HCT116 (cell line): ENCODE results near the gene LAMA4. TPM values are rescaled to one million over a fixed set of nuclear protein-coding genes. Genes with fewer than 3 reads are reported as not detected.

Source experiments
- ATAC-seq: fragments of 200-7000 bp; cut with Tn5 transposase; 2 replicates; pipeline ENCODE4 v1.9.1; 2020; ENCODE audit warnings: mild to moderate bottlenecking, moderate library complexity
- BruUV-seq: library from RNA; stranded (reverse); fragments of 400-500 nt; replicated peaks from 2 replicates; lab custom pipeline; 2021; lab: Mats Ljungman, UMichigan
- CTCF ChIA-PET: fragments of 300-600 bp; sonication (Branson Sonifier 250); formaldehyde crosslinking; loops from one replicate; lab custom pipeline; 2021; ENCODE audit warnings: antibody characterized with exemption; lab: Charles Lee
- POLR2A ChIA-PET: fragments of 300-600, 350-600 bp; sonication (Branson Sonifier 250); formaldehyde crosslinking; loops from one replicate; lab custom pipeline; 2021; ENCODE audit warnings: antibody characterized with exemption; lab: Charles Lee
- RAD21 ChIA-PET, 2 experiments: fragments of 300-600 bp; sonication (Branson Sonifier 250); formaldehyde crosslinking; loops; one replicate each; lab custom pipeline; 2023; ENCODE audit warnings: low total read pairs in 2 of 2; ENCODE audit not compliant: uncharacterized antibody in 2 of 2, unreplicated experiment in 2 of 2, low non-redundant PET in 1 of 2; lab: Charles Lee
- DNase-seq: peaks from one replicate; pipeline ENCODE4 v3.0.0-alpha.2; 2010; ENCODE audit warnings: low read depth, low spot score
- H2AFZ ChIP-seq: fragments of 200-600 bp; shearing (Covaris generic), sonication (generic); 2 replicates; pipeline ENCODE4 v1.6.1; 2017; ENCODE audit warnings: low read depth, mixed run types, mixed read lengths, antibody characterized with exemption, low read length; ENCODE audit not compliant: poor library complexity, severe bottlenecking
- H3K27ac ChIP-seq: 2 replicates; pipeline ENCODE4 v1.5.1; 2012; ENCODE audit warnings: low read depth, low read length
- H3K27me3 ChIP-seq: fragments of 200-600 bp; sonication (generic); 2 replicates; pipeline ENCODE4 v1.6.1; 2016; ENCODE audit warnings: mixed run types, low read length, mixed read lengths; ENCODE audit not compliant: insufficient read depth
- H3K36me3 ChIP-seq, 2 experiments: fragments of 200-500 bp in 1 of 2; fragments of 200-600 bp in 1 of 2; sonication (Bioruptor generic) in 1 of 2; sonication (generic) in 1 of 2; 2 replicates each; pipeline versions ENCODE4 v1.5.1 to v1.6.1; 2014 to 2016; ENCODE audit warnings: low read length in 2 of 2, inconsistent platforms in 1 of 2, mixed read lengths in 1 of 2, mixed run types in 1 of 2; ENCODE audit not compliant: insufficient read depth in 2 of 2, control insufficient read depth in 1 of 2
- H3K4me1 ChIP-seq, 2 experiments: fragments of 200-600 bp in 1 of 2; sonication (generic) in 1 of 2; 2 replicates each; pipeline versions ENCODE4 v1.5.1 to v1.6.1; 2012 to 2017; ENCODE audit warnings: low read length in 2 of 2, inconsistent platforms in 1 of 2, mild to moderate bottlenecking in 1 of 2, mixed read lengths in 1 of 2, mixed run types in 1 of 2, moderate library complexity in 1 of 2; ENCODE audit not compliant: insufficient read depth in 2 of 2, control insufficient read depth in 1 of 2
- H3K4me2 ChIP-seq: fragments of 200-600 bp; sonication (generic); 2 replicates; pipeline ENCODE4 v1.6.1; 2017; ENCODE audit warnings: mixed run types, low read length, mixed read lengths
- H3K4me3 ChIP-seq, 2 experiments: fragments of 200-600 bp in 1 of 2; sonication (generic) in 1 of 2; replicated peaks in 1 of 2; 2 replicates each; pipeline ENCODE4 v1.5.1; 2011 to 2016; ENCODE audit warnings: low read length in 2 of 2, control low read depth in 1 of 2, low read depth in 1 of 2, mild to moderate bottlenecking in 1 of 2, mixed read lengths in 1 of 2, mixed run types in 1 of 2
- H3K79me2 ChIP-seq: fragments of 200-600 bp; sonication (generic); 2 replicates; pipeline ENCODE4 v1.6.1; 2017; ENCODE audit warnings: mild to moderate bottlenecking, mixed run types, low read length, moderate library complexity, mixed read lengths; ENCODE audit not compliant: insufficient read depth
- H3K9ac ChIP-seq: fragments of 200-600 bp; sonication (generic); 2 replicates; pipeline ENCODE4 v1.6.1; 2016; ENCODE audit warnings: low read length, mixed read lengths
- H3K9me2 ChIP-seq: fragments of 200-600 bp; sonication (generic), shearing (Covaris generic); 2 replicates; pipeline ENCODE4 v1.6.1; 2017; ENCODE audit warnings: mixed run types, mild to moderate bottlenecking, moderate library complexity; ENCODE audit not compliant: insufficient read depth
- H3K9me3 ChIP-seq, 2 experiments: fragments of 200-500 bp in 1 of 2; fragments of 200-600 bp in 1 of 2; sonication (Bioruptor generic) in 1 of 2; sonication (generic) in 1 of 2; 2 replicates each; pipeline ENCODE4 v1.6.1; 2014 to 2017; ENCODE audit warnings: low read length in 2 of 2, mixed read lengths in 2 of 2, inconsistent platforms in 1 of 2, low read depth in 1 of 2, mild to moderate bottlenecking in 1 of 2, mixed run types in 1 of 2, moderate library complexity in 1 of 2; ENCODE audit not compliant: control insufficient read depth in 1 of 2, insufficient read depth in 1 of 2
- H4K20me1 ChIP-seq: fragments of 200-600 bp; sonication (generic), shearing (Covaris generic); 2 replicates; pipeline ENCODE4 v1.6.1; 2017; ENCODE audit warnings: mixed run types, mild to moderate bottlenecking, moderate library complexity; ENCODE audit not compliant: insufficient read depth
- CBX3 ChIP-seq: IDR thresholded peaks from 2 replicates; pipeline ENCODE4 v1.6.1; 2012; ENCODE audit warnings: low read depth
- EGR1 ChIP-seq: IDR thresholded peaks from 2 replicates; pipeline ENCODE4 v1.6.1; 2012; ENCODE audit warnings: low read depth
- EZH2 ChIP-seq: fragments of 200-600 bp; sonication (generic); IDR thresholded peaks from 2 replicates; pipeline ENCODE4 v1.6.1; 2017; ENCODE audit warnings: antibody characterized with exemption, mixed run types
- EZH2phosphoT487 ChIP-seq: fragments of 200-600 bp; IDR thresholded peaks from 2 replicates; pipeline ENCODE4 v1.6.1; 2018; ENCODE audit warnings: antibody characterized with exemption, borderline replicate concordance
- FOSL1 ChIP-seq: IDR thresholded peaks from 2 replicates; pipeline ENCODE4 v1.6.1; 2012; ENCODE audit warnings: low read depth
- POLR2AphosphoS5 ChIP-seq: IDR thresholded peaks from 2 replicates; pipeline ENCODE4 v1.6.1; 2011; ENCODE audit warnings: mild to moderate bottlenecking, low read depth, low read length, moderate library complexity
- RAD21 ChIP-seq: IDR thresholded peaks from 2 replicates; pipeline ENCODE4 v1.6.1; 2012; ENCODE audit warnings: low read depth, mild to moderate bottlenecking
- SIN3A ChIP-seq: IDR thresholded peaks from 2 replicates; pipeline ENCODE4 v1.6.1; 2012; ENCODE audit warnings: low read depth
- SP1 ChIP-seq: IDR thresholded peaks from 2 replicates; pipeline ENCODE4 v1.6.1; 2012; ENCODE audit warnings: low read depth
- TCF7L2 ChIP-seq: IDR thresholded peaks from 2 replicates; pipeline ENCODE4 v1.7.0; 2011; ENCODE audit warnings: borderline replicate concordance, inconsistent platforms; ENCODE audit not compliant: insufficient read depth, insufficient read length; ENCODE audit errors: extremely low read depth
- ZFX ChIP-seq: fragments of 450-650 bp; IDR thresholded peaks from 2 replicates; pipeline ENCODE4 v1.6.1; 2017
- intact Hi-C: fragments of 100-400 bp; cut with micrococcal nuclease; formaldehyde crosslinking; loops from 2 replicates; pipeline ENCODE4 v1.10.0; 2022
- total RNA-seq: library from RNA; stranded (reverse); gene quantifications from one replicate; pipeline ENCODE4 v1.2.1, GENCODE V29; 2021; ENCODE audit not compliant: unreplicated experiment
- TF ChIP-seq, protein P1 (sequence below): IDR thresholded peaks from 2 replicates; pipeline ENCODE4 v1.6.1; 2011; ENCODE audit warnings: mild to moderate bottlenecking, low read length, moderate library complexity; ENCODE audit not compliant: insufficient replicate concordance; ENCODE audit errors: extremely low read depth
- TF ChIP-seq, protein P2 (sequence below), 3 experiments: fragments of 200-600 bp in 1 of 3; sonication (generic) in 1 of 3; IDR thresholded peaks in 2 of 3; conservative IDR thresholded peaks in 1 of 3; 2 replicates each; pipeline ENCODE4 v1.5.1; 2012 to 2017; ENCODE audit warnings: low read depth in 2 of 3, low read length in 2 of 3, antibody characterized with exemption in 1 of 3, borderline replicate concordance in 1 of 3, control low read depth in 1 of 3, mild to moderate bottlenecking in 1 of 3, mixed read lengths in 1 of 3, mixed run types in 1 of 3, moderate library complexity in 1 of 3; ENCODE audit not compliant: insufficient read depth in 1 of 3
- TF ChIP-seq, protein P3 (sequence below): IDR thresholded peaks from 2 replicates; pipeline ENCODE4 v1.6.1; 2012
- TF ChIP-seq, protein P4 (sequence below): IDR thresholded peaks from 2 replicates; pipeline ENCODE4 v1.6.1; 2012

Gene LAMA4
- total RNA-seq, 1 experiment from 2014 or later, result 2.2 TPM

DNA sequence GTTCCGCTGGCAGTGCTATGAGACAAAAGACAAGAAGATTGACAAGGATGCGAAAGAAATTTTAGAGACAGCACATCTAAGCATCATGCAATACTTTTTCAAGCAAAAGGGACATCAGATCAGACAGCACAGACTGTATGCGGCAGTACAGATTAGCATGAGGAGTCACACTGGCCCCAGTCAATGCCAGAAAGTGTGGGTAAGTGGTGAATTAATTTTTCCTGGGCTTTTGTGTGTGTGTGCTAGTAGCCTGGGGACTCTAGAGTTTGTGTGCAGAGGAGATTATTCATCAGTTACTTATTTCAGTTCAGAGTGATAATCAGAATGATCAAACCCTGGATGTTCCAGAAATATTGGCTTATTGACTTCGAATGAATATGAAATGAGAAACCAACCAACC is 47.2 kb downstream of the LAMA4 start:
- ATAC-seq, result no peak
- DNase-seq, result no peak
- no peaks in the 10 kb centered on the region for H3K36me3 ChIP-seq
- H4K20me1 ChIP-seq, result no peaks in the 10 kb centered on the region
- H3K4me1 ChIP-seq, result peaks cover 3 to 41% of the 10 kb centered on the region in 2 experiments; a peak in 3 of 4 replicates
- no peak overlapping the region for H3K27ac ChIP-seq
- no peaks in the 10 kb centered on the region for H3K79me2 ChIP-seq
- H3K4me2 ChIP-seq, result no peak overlapping the region
- H3K4me3 ChIP-seq, result no peak overlapping the region
- CTCF ChIA-PET, result no interaction called here
- H3K9ac ChIP-seq, result no peak overlapping the region
- intact Hi-C loops, result no loop called here
- TF ChIP-seq RAD21, result no peak
- no peak for TF ChIP-seq SP1
- TF ChIP-seq, protein P1, sequence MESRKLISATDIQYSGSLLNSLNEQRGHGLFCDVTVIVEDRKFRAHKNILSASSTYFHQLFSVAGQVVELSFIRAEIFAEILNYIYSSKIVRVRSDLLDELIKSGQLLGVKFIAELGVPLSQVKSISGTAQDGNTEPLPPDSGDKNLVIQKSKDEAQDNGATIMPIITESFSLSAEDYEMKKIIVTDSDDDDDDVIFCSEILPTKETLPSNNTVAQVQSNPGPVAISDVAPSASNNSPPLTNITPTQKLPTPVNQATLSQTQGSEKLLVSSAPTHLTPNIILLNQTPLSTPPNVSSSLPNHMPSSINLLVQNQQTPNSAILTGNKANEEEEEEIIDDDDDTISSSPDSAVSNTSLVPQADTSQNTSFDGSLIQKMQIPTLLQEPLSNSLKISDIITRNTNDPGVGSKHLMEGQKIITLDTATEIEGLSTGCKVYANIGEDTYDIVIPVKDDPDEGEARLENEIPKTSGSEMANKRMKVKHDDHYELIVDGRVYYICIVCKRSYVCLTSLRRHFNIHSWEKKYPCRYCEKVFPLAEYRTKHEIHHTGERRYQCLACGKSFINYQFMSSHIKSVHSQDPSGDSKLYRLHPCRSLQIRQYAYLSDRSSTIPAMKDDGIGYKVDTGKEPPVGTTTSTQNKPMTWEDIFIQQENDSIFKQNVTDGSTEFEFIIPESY, result no peak
- TF ChIP-seq, protein P2, sequence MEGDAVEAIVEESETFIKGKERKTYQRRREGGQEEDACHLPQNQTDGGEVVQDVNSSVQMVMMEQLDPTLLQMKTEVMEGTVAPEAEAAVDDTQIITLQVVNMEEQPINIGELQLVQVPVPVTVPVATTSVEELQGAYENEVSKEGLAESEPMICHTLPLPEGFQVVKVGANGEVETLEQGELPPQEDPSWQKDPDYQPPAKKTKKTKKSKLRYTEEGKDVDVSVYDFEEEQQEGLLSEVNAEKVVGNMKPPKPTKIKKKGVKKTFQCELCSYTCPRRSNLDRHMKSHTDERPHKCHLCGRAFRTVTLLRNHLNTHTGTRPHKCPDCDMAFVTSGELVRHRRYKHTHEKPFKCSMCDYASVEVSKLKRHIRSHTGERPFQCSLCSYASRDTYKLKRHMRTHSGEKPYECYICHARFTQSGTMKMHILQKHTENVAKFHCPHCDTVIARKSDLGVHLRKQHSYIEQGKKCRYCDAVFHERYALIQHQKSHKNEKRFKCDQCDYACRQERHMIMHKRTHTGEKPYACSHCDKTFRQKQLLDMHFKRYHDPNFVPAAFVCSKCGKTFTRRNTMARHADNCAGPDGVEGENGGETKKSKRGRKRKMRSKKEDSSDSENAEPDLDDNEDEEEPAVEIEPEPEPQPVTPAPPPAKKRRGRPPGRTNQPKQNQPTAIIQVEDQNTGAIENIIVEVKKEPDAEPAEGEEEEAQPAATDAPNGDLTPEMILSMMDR (IDR thresholded peaks at IDR 0.05 in 2 of 3, conservative IDR thresholded peaks at IDR 0.05 in 1 of 3; ENCODE audit: borderline replicate concordance in 1 of 3, insufficient read depth in 1 of 3, low read depth in 2 of 3, low read length in 2 of 3), result no peak
- no peak for TF ChIP-seq POLR2AphosphoS5
- no peak for TF ChIP-seq ZFX
- no peak for TF ChIP-seq FOSL1
- no peak for TF ChIP-seq EGR1
- TF ChIP-seq TCF7L2, result no peak
- no peak for TF ChIP-seq CBX3
- TF ChIP-seq EZH2, result no peak
- TF ChIP-seq, protein P3, sequence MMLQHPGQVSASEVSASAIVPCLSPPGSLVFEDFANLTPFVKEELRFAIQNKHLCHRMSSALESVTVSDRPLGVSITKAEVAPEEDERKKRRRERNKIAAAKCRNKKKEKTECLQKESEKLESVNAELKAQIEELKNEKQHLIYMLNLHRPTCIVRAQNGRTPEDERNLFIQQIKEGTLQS, result no peak
- TF ChIP-seq SIN3A, result no peak
- TF ChIP-seq, protein P4, sequence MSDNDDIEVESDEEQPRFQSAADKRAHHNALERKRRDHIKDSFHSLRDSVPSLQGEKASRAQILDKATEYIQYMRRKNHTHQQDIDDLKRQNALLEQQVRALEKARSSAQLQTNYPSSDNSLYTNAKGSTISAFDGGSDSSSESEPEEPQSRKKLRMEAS, result no peak
- TF ChIP-seq EZH2phosphoT487, result no peak
- no TSS peak for BruUV-seq
- no peaks in the 10 kb centered on the region for H3K27me3 ChIP-seq
- no peak overlapping the region for H2AFZ ChIP-seq
- POLR2A ChIA-PET, result no interaction called here
- no peaks in the 10 kb centered on the region for H3K9me3 ChIP-seq
- no peaks in the 10 kb centered on the region for H3K9me2 ChIP-seq
- RAD21 ChIA-PET, result no interaction called here
